Measurements from ENCODE around the gene SLC46A2.
A peak's percentile ranks its signal among the peaks of the same experiment; 100 is the strongest.

The SLC46A2 gene

GRCh38 chr9:112850840-112851239 is 39.8 kb downstream of the SLC46A2 start:
- DNase-seq (ENCODE audit: low read depth): no peak
- in situ Hi-C loops (cut with HindIII; ENCODE audit: low sequenced_read_pairs): no loop called here
- no peak for TF ChIP-seq CTCF (IDR thresholded peaks at IDR 0.05; ENCODE audit: low read depth, low read length, missing control alignments)
- no peak overlapping the region for H3K4me3 ChIP-seq (ENCODE audit: low read depth, low read length)

- no peak for DNase-seq (ENCODE audit: low read depth)
- in situ Hi-C loops (cut with HindIII; ENCODE audit: low sequenced_read_pairs): no loop called here
These were observed 41.2 kb downstream of the SLC46A2 start for GRCh38 chr9:112849363-112849922.

GRCh38 chr9:112848316-112849151 is 42.1 kb downstream of the SLC46A2 start:
- no peak overlapping the region for H3K4me3 ChIP-seq (ENCODE audit: low read depth, low read length)
- in situ Hi-C loops (cut with HindIII; ENCODE audit: low sequenced_read_pairs): no loop called here
- no peak for TF ChIP-seq CTCF (IDR thresholded peaks at IDR 0.05; ENCODE audit: low read depth, low read length, missing control alignments)
- no peak for DNase-seq (ENCODE audit: low read depth)

More at GRCh38 chr9:112849363-112849922, 41.2 kb downstream of the SLC46A2 start:
- TF ChIP-seq CTCF (IDR thresholded peaks at IDR 0.05; ENCODE audit: low read depth, low read length, missing control alignments): no peak
- no peak overlapping the region for H3K4me3 ChIP-seq (ENCODE audit: low read depth, low read length)

- H3K4me3 ChIP-seq (ENCODE audit: low read depth, low read length): no peak overlapping the region
- DNase-seq (ENCODE audit: low read depth): peak; percentile 19
- in situ Hi-C loops (cut with HindIII; ENCODE audit: low sequenced_read_pairs): no loop called here
- no peak for TF ChIP-seq CTCF (IDR thresholded peaks at IDR 0.05; ENCODE audit: low read depth, low read length, missing control alignments)
These were observed 43.9 kb downstream of the SLC46A2 start for GRCh38 chr9:112846528-112847488.

- in situ Hi-C loops (cut with HindIII; ENCODE audit: low sequenced_read_pairs): no loop called here
- H3K4me3 ChIP-seq (ENCODE audit: low read depth, low read length): no peak overlapping the region
- peak; percentile 99 for TF ChIP-seq CTCF (IDR thresholded peaks at IDR 0.05; ENCODE audit: low read depth, low read length, missing control alignments)
- DNase-seq (ENCODE audit: low read depth): peak; percentile 39
These were observed 45.7 kb downstream of the SLC46A2 start for GRCh38 chr9:112844771-112845542.
